SK-N-SH treated with all-trans-retinoic acid at 6 μM for 48 hours (cell line): ENCODE data around the gene CHTF18.

Experiments used
- ARNTL ChIP-seq: fragments of 450-650 bp; formaldehyde crosslinking; IDR thresholded peaks from 2 replicates; pipeline ENCODE4 v1.5.0; 2020; ENCODE audit warnings: low read depth, mild to moderate bottlenecking, moderate library complexity, borderline replicate concordance
- CREB5 ChIP-seq: fragments of 250-450 bp; sonication (Bioruptor Pico); IDR thresholded peaks from 2 replicates; pipeline ENCODE4 v1.5.1; 2020; ENCODE audit warnings: low read depth, mild to moderate bottlenecking, moderate library complexity
- CSRNP3 ChIP-seq: fragments of 250-450 bp; sonication (Bioruptor Pico); IDR thresholded peaks from 2 replicates; pipeline ENCODE4 v1.5.1; 2021; ENCODE audit warnings: mild to moderate bottlenecking, moderate library complexity
- GLIS3 ChIP-seq: fragments of 250-450 bp; sonication (Bioruptor Pico); IDR thresholded peaks from 2 replicates; pipeline ENCODE4 v1.5.0; 2020; ENCODE audit warnings: mild to moderate bottlenecking, moderate library complexity
- PATZ1 ChIP-seq: fragments of 250-450 bp; sonication (Bioruptor Pico); IDR thresholded peaks from 2 replicates; pipeline ENCODE4 v1.8.0; 2020; ENCODE audit warnings: mild to moderate bottlenecking, moderate library complexity, borderline replicate concordance
- PPARA ChIP-seq: fragments of 250-450 bp; sonication (Bioruptor Pico); IDR thresholded peaks from 2 replicates; pipeline ENCODE4 v1.5.0; 2020; ENCODE audit warnings: mild to moderate bottlenecking, borderline replicate concordance
- RARB ChIP-seq: fragments of 250-450 bp; sonication (Bioruptor Pico); IDR thresholded peaks from 2 replicates; pipeline ENCODE4 v1.8.0; 2021; ENCODE audit warnings: mild to moderate bottlenecking, moderate library complexity
- SNAI2 ChIP-seq: fragments of 250-450 bp; sonication (Bioruptor Pico); IDR thresholded peaks from 2 replicates; pipeline ENCODE4 v1.5.0; 2020; ENCODE audit warnings: mild to moderate bottlenecking, moderate library complexity
- TCF4 ChIP-seq: fragments of 250-450 bp; sonication (Bioruptor Pico); IDR thresholded peaks from 2 replicates; pipeline ENCODE4 v1.8.0; 2021; ENCODE audit warnings: mild to moderate bottlenecking, moderate library complexity, borderline replicate concordance
- TOX ChIP-seq: fragments of 250-450 bp; sonication (Bioruptor Pico); IDR thresholded peaks from 2 replicates; pipeline ENCODE4 v1.8.0; 2021; ENCODE audit warnings: mild to moderate bottlenecking, moderate library complexity, borderline replicate concordance
- ZFP3 ChIP-seq: fragments of 250-450 bp; sonication (Bioruptor Pico); IDR thresholded peaks from 2 replicates; pipeline ENCODE4 v1.5.0; 2020; ENCODE audit warnings: mild to moderate bottlenecking, moderate library complexity
- ZFP30 ChIP-seq: fragments of 450-650 bp; formaldehyde crosslinking; IDR thresholded peaks from 2 replicates; pipeline ENCODE4 v1.5.0; 2022; ENCODE audit warnings: mild to moderate bottlenecking, moderate library complexity

- TF ChIP-seq CREB5 (CRISPR knock-in tag) (no peak), PATZ1 (no peak), CSRNP3 (CRISPR knock-in tag) (no peak), PPARA (no peak), ARNTL (CRISPR knock-in tag) (no peak), GLIS3 (CRISPR knock-in tag) (no peak), TOX (CRISPR knock-in tag) (no peak), ZFP30 (CRISPR knock-in tag) (no peak), SNAI2 (CRISPR knock-in tag) (no peak), ZFP3 (no peak), RARB (CRISPR knock-in tag) (no peak), TCF4 (CRISPR knock-in tag) (no peak)
Observed at GRCh38 chr16:840561-841454, 52.4 kb downstream of the CHTF18 start.
